Naive thymus-derived CD8-positive, alpha-beta T cell (primary cell): ENCODE data around the gene CCDC85C. TPM values are rescaled to one million over a fixed set of nuclear protein-coding genes. Genes with fewer than 3 reads are reported as not detected.

Source experiments
- ATAC-seq, 2 donors: fragments of 150-1000 bp; cut with Tn5 transposase in 1 of 2; sonication (Bioruptor Pico), chemical (Tn5 transposase) in 1 of 2; 1 replicate in 1 of 2; 2 replicates in 1 of 2; pipeline ENCODE4 v1.10.0; 2021; ENCODE audit warnings: mild to moderate bottlenecking in 2 of 2, moderate library complexity in 2 of 2
- POLR2A ChIA-PET: fragments of 350-600 bp; sonication (Branson Sonifier 250); formaldehyde crosslinking; loops from one replicate; lab custom pipeline; 2021; ENCODE audit warnings: antibody characterized with exemption; lab: Charles Lee
- DNase-seq, 10 donors: peaks; one replicate each; pipeline versions ENCODE4 v3.0.0 to v3.0.0-alpha.2; 2020 to 2022
- H3K27ac Mint-ChIP-seq, 10 donors: one replicate each; pipeline ENCODE4 v1.8.0; 2020 to 2022; ENCODE audit warnings: mild to moderate bottlenecking in 10 of 10, mixed read lengths in 10 of 10, moderate library complexity in 4 of 10, inconsistent platforms in 1 of 10
- H3K27me3 Mint-ChIP-seq, 5 donors: one replicate each; pipeline ENCODE4 v1.8.0; 2021 to 2022; ENCODE audit warnings: mixed read lengths in 5 of 5
- H3K36me3 Mint-ChIP-seq, 3 donors: one replicate each; pipeline ENCODE4 v1.8.0; 2020 to 2022; ENCODE audit warnings: mixed read lengths in 3 of 3, mild to moderate bottlenecking in 2 of 3, inconsistent platforms in 1 of 3
- H3K4me1 Mint-ChIP-seq, 4 donors: one replicate each; pipeline ENCODE4 v1.8.0; 2021 to 2022; ENCODE audit warnings: mixed read lengths in 4 of 4
- H3K4me3 Mint-ChIP-seq, 10 donors: one replicate each; pipeline ENCODE4 v1.8.0; 2020 to 2022; ENCODE audit warnings: mild to moderate bottlenecking in 10 of 10, mixed read lengths in 10 of 10, moderate library complexity in 6 of 10, inconsistent platforms in 1 of 10
- H3K9me3 Mint-ChIP-seq, 9 donors: one replicate each; pipeline ENCODE4 v1.8.0; 2020 to 2022; ENCODE audit warnings: mixed read lengths in 9 of 9, mild to moderate bottlenecking in 3 of 9, inconsistent platforms in 1 of 9, moderate library complexity in 1 of 9
- polyA plus RNA-seq, 3 donors: library from polyadenylated mRNA; unstranded; fragments of 300-500 nt; fragmentation: Illumina TruSeq; gene quantifications; one replicate each; pipeline ENCODE4 v1.2.3, GENCODE V29; 2021
- total RNA-seq, 8 experiments: library from RNA in 2 of 8; stranded (reverse) in 2 of 8; gene quantifications; one replicate each; pipeline ENCODE4 v1.2.3 and lab custom pipeline; 2021 to 2026

CCDC85C gene
- total and polyA plus RNA-seq, 5 experiments from 2014 or later, result 0.67 to 10.1 (median 1.4) TPM

DNA sequence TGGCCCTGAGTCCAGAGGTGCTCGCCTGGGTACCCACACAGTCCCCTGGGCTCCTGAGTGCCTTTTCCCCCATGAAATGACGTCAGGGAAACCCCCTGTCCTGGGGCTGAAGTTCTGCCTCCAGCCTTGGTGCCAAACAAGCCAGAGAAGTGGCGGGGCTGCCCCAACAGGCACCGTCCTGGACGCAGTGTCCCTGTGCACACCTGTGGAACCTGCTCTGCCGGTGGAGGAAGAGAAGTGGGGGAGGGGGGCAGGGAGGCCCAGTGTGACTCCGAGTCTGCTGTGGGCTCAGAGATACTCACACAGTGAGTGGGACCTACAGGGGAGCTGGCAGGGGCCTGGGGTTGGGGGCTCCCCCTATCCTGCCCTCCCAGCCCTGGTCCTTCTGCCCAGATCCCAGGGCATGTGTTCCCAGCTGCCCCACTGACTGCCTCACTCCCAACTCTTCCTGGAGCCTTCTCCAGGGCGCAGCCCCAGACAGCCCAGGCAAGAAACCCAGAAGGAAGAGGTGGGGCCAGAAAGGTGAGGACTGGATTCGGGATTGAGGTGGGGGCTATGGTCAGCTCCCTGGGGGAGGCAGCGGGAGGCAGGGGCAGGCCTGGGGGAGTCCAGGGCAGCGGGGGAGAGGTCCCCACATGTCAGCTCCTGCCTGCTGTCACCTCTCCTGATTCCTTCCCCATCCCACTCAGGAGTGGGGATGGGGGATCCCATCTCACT is 24.7 kb downstream of the CCDC85C start:
- DNase-seq (no peak), ATAC-seq (no peak)
- Mint-ChIP-seq H3K27ac (no peak overlapping the region), H3K4me3 (no peak overlapping the region), H3K36me3 (no peaks in the 10 kb centered on the region), H3K9me3 (no peaks in the 10 kb centered on the region), H3K4me1 (peaks cover 0 to 14% (median 7%) of the 10 kb centered on the region in 4 donors), H3K27me3 (no peaks in the 10 kb centered on the region)
- POLR2A ChIA-PET, result no interaction called here

DNA sequence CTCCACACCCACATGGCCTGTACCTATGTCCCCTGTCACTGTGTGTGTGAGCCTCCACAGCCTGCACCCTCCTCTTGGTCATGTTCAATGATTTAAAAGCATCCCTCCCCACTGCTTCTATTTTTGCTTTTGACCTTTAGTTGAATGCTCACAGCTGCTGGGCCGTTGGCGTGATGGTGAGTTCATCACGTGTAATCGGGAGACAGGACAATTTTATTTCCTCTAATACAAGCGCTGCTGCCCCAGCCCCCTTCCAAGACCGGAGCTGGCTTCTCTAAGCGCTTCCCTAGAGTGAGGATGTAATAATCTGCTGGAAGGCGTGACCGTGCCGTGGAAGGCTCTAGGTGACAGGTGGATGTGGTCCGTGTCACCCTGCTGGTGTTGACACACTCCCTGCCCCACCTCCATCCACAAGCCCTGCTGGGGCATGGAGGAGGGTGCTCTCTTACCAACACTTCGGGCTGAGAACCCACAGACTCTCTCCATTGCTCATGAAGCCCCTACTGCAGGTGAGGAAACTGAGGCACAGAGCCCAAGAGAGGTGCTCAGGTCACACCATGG is 25.4 kb downstream of the CCDC85C start:
- H3K9me3 Mint-ChIP-seq, result no peaks in the 10 kb centered on the region

DNA sequence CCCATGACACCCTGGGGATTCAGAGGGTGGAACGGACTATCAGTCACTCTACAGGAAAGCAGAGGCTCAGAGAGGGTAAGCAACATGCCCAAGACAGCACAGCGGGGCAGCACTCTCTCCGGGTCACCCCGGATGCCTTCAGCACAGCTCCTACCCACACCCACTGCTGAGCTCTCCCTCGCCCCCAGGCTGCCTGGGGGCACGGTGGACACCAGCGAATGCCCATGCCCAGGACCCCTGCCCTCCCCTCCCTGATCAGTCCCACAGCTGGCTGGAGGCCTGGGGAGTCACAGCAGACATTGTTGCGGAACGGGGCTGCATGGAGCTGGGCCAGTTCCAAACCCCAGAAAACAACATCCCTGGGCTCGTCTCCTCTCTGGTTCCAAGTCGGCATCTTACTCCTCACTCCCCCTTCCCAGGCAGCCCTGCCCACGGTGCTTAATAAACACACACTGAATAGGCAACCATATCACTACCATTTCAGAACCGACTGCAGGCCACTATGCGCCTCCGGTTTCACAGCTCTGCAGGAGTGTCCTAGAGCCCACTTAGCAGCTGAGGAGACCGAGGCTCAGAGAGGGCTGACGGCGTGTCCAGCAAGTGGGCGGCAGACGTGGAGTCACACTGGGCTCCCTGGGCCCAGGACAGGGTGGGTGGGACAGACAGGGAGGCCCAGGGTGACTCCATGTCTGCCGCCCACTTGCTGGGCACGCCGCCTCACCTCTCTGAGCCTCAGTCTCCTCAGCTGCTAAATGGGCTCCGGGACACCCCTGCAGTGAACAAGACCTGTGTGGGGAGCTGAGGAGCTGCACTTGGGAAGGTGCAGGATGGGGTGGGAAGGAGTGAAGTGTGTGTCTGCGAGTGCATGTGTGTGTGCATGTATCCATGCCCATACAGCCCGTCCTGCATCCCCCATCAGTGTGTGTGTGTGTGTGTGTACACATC is 27.0 kb downstream of the CCDC85C start:
- POLR2A ChIA-PET, result no interaction called here
- ATAC-seq, result no peak

More for the DNA sequence above, 25.4 kb downstream of the CCDC85C start:
- Mint-ChIP-seq H3K4me1 (peaks cover 0 to 16% (median 7%) of the 10 kb centered on the region in 4 donors), H3K4me3 (no peak overlapping the region), H3K36me3 (no peaks in the 10 kb centered on the region), H3K27ac (peak overlapping the region in 1 of 10 donors; percentile 51), H3K27me3 (no peaks in the 10 kb centered on the region)
- POLR2A ChIA-PET, result no interaction called here
- ATAC-seq (no peak), DNase-seq (no peak)

DNA sequence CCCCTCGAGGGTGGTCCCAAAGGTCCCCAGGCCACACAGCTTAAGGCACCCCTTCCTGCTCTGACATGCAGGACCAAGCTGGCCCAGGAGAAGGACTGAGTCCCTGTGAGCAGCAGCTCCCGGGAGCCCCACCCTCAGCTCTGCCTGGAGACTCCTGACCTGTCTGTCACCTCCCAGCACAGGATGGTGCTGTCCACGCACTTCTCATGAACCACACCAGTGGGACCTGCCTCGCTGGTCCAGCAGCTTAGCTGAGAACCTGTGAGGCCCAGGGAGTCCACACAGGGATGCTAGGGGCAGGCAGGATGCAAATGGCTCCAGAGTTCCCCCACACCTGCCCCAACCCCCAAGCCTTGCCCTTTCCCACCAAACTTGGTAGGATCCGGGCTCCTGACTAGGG is 27.7 kb downstream of the CCDC85C start:
- ATAC-seq (no peak), DNase-seq (no peak)
- Mint-ChIP-seq H3K27ac (peak overlapping the region in 1 of 10 donors; percentile 70), H3K36me3 (no peaks in the 10 kb centered on the region), H3K9me3 (no peaks in the 10 kb centered on the region), H3K4me1 (peaks cover 0 to 20% (median 7%) of the 10 kb centered on the region in 4 donors), H3K27me3 (no peaks in the 10 kb centered on the region), H3K4me3 (no peak overlapping the region)
- POLR2A ChIA-PET, result no interaction called here

More for the DNA sequence above, 27.0 kb downstream of the CCDC85C start:
- Mint-ChIP-seq H3K36me3 (no peaks in the 10 kb centered on the region), H3K9me3 (no peaks in the 10 kb centered on the region), H3K27me3 (no peaks in the 10 kb centered on the region), H3K4me1 (peaks cover 0 to 20% (median 7%) of the 10 kb centered on the region in 4 donors), H3K27ac (no peak overlapping the region), H3K4me3 (no peak overlapping the region)
- no peak for DNase-seq

DNA sequence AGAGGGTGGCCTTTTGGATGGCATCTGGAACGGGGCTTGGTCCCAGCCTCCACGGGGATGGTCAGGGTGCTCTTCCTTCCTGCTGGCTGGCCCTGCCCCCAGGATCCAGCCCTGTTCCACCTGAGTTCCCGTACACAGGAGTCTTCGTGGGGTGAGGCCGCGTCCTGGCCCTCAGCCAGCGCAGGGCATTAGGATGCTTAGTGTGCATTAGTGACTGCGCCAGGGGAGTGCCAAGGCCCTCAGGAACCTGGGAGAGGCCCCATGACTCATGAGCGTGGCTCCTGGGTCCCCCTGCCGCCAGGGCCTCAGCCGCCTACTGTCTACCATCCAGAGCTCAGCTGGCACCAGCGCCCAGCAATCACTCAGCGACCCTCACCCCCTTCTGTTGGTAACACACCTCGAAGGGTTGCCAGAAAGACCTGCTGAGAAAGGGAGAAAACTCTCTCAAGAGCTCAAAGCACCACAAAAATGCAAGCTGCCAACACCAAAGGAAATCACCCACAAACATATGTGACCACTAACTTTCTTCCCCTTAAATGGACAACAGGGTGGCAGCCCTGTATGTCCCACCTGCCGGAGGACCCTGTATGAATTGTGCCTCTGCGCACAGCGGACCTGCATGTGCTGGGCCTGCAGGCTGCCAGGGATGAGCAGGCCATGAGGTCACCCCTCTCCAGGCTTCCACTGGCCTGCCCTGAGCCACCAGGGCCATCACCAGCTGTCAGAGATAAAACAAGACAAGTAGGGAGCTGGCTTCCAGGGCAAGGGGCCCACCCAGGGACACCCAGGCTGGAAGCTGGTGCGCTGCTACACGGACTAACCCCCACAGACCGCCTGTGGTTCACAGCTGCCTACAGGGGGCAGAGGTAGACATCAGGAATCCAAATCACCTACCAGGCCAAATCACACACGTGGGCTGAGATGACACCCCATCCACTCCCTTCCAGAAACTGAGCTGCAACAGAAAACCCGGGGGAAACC is 28.7 kb downstream of the CCDC85C start:
- Mint-ChIP-seq H3K27ac (peak overlapping the region in 2 of 10 donors; percentile 14 to 70), H3K9me3 (no peaks in the 10 kb centered on the region), H3K27me3 (no peaks in the 10 kb centered on the region), H3K4me1 (peaks cover 0 to 18% (median 7%) of the 10 kb centered on the region in 4 donors), H3K4me3 (no peak overlapping the region), H3K36me3 (no peaks in the 10 kb centered on the region)
- POLR2A ChIA-PET, result no interaction called here
- ATAC-seq (no peak), DNase-seq (no peak)

DNA sequence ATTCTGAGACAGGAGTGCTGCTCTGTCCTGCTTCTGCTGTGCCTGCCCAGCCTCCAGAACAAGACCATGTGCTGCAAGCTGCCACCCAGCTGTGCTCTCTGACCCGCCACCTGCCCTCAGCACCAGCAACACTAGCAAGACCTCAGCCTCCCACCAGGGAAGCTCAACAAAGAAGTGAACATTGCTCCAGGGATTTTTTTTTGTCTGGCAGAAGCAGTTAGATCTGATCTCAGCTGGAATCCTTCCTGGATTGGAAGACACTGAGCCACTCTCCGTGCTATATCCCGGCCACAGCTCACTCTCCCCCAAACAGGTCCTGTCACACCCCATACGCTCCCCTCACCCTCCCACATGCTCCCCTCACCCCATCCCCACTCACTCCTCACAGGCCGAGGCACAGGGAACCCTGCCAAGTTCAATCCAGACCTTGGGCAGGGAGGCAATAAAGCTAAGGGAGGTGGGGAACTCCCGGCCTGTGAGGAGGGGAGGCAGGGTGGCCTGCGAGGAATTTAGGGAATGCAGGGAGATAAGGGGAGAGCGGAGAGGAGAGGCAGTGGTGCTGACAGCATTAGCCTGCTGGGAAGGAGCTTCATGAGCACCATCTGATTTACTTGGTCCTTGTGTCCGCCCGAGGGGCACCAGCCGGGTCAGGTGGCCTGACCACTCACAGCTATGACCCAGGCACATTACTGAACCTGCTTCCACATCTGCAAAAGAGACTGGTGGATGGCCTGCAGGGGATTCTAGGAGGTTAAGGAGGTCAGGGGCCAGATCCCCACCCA is 29.7 kb downstream of the CCDC85C start:
- H3K27ac Mint-ChIP-seq, result peak overlapping the region in 3 of 10 donors; percentile 5 to 43 (median 35)
- no peaks in the 10 kb centered on the region for H3K36me3 Mint-ChIP-seq
- DNase-seq (no peak), ATAC-seq (no peak)
- POLR2A ChIA-PET, result no interaction called here
- no peaks in the 10 kb centered on the region for H3K27me3 Mint-ChIP-seq
- no peaks in the 10 kb centered on the region for H3K9me3 Mint-ChIP-seq
- no peak overlapping the region for H3K4me3 Mint-ChIP-seq
- H3K4me1 Mint-ChIP-seq, result peaks cover 0 to 19% (median 11%) of the 10 kb centered on the region in 4 donors

DNA sequence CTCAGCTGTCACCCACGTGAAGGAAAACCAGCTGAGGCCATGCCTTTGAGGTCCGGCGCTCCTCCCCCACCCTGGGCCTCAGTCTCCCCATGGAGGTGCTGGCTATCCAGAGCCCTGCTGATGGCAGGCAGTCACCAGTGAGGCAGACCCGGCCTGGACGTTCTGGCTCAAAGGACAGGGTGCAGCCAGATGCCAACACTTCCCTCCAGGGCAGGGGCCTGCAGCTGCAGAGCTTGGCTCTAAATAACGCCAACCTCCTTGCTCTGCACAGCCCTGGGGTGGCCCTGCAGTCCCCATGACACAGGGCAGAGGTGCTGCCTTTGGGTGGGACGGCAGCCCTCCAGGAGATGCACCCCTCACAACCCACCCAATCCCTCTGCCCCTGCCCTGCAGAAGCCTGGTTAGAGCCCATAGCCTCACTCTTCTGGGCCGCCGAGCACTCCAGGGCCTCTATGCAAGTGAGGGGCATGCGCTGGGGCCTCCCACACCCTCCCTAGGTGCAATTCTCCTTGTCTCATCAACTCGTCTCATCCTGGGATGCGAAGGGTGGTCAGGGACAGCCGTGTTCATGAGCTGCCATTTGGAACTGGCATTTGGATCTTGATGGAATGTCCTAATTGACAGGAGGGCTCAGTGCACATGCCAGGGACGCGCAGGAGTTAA is 30.4 kb downstream of the CCDC85C start:
- Mint-ChIP-seq H3K9me3 (no peaks in the 10 kb centered on the region), H3K27me3 (no peaks in the 10 kb centered on the region), H3K4me1 (peaks cover 0 to 19% (median 11%) of the 10 kb centered on the region in 4 donors), H3K27ac (peak overlapping the region in 2 of 10 donors; percentile 43 to 74), H3K4me3 (no peak overlapping the region), H3K36me3 (no peaks in the 10 kb centered on the region)
- POLR2A ChIA-PET, result no interaction called here
- ATAC-seq, result no peak
- DNase-seq, result no peak

DNA sequence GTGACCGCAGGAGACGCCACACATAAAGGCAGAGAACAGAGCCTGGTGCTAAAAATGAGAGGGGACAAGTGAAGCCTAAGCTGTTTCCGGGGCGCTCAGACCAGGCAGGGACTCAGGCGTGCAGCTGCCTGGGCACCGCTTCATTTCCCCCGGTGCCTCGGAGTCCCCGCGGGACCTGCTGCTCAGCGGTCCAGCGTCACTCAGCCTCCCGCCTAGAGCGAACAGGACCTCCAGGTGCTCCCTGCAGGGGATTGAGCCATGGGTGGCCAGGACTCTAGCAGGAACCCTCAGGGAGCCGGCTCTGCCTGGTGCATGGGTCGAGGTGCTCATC is 31.0 kb downstream of the CCDC85C start:
- Mint-ChIP-seq H3K27ac (no peak overlapping the region), H3K36me3 (no peaks in the 10 kb centered on the region), H3K9me3 (no peaks in the 10 kb centered on the region), H3K4me3 (no peak overlapping the region), H3K4me1 (peaks cover 0 to 13% (median 8%) of the 10 kb centered on the region in 4 donors), H3K27me3 (no peaks in the 10 kb centered on the region)
- DNase-seq (no peak), ATAC-seq (no peak)
- POLR2A ChIA-PET, result no interaction called here

DNA sequence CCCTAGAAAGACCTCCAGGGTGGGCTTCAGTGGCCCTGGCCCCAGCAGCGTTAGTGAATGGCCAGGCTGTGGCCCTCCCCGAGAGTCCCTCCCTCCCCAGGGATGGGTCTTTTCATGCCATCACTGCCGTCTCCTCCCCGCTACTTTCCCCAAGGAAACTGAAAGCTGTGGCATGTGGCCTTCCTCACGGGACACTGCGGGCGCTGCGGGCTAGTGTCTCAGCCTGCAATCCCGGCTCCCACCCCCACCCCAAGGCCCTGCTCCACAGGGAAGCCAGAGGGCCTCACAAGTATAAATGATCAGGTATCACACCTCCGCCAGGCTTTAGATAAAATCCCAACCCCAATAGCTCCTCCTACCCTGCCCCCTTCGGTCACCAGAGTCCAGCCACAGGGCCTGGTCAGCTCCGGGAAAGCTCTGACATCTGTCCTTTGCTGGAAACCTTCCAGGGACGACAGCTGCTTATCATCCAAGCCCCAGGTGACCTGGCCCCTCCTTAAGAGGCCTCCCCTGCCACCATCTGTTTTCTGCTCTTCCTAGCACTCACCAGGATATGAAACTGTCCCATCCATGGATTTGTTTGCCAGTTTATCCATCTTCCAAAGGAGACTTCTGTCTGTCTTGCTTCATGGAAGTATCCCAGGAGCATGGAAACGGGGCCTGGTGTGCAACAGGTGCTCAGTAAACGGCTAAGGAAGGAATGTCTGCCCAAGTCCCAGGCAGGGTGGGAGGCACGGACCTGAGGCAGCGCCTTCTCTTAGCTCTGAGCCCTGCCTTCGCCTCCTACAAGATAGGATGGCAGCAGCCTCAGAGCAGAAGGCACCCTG is 31.6 kb downstream of the CCDC85C start:
- POLR2A ChIA-PET, result interaction anchor here (0.6 kb wide), 1 partner anchor 32 kb away, joined by 3 read pairs; no protein-coding TSS in a partner anchor
- Mint-ChIP-seq H3K27me3 (no peaks in the 10 kb centered on the region), H3K36me3 (no peaks in the 10 kb centered on the region), H3K4me3 (no peak overlapping the region), H3K9me3 (no peaks in the 10 kb centered on the region), H3K4me1 (peaks cover 0 to 9% (median 6%) of the 10 kb centered on the region in 4 donors), H3K27ac (no peak overlapping the region)
- DNase-seq (no peak), ATAC-seq (no peak)

DNA sequence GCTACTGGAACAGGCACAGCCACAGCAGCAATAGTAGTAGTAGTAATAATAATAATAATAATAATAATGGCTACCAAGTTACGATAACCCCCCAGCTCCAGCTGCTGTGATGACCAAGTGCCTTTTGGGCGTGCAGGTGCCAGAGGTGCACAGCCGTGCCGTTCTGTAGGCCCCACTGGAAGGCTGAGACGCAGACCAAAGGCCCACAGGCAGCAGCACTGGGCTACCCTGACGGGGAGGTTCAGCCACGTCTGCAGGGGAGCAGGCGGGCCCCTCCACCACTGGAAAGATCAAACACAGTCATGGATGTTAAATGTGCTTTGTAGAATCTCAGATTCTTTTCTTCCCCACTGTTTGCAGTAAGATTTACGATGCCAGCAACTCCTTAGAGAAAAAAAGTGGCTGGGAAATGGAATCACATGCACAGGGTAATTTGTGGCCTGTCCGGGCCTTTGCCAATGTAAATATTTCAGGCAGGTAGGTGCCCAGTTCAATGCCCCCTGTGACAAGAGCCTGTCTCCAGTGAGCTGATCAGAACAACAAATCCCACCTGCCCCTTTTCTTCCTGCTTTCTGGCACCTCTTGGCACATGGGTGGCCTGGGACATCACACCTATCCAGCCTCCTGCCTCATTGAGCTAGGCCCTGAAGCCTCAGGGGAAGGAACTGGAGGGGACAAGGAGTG is 32.6 kb downstream of the CCDC85C start:
- H3K4me3 Mint-ChIP-seq, result no peak overlapping the region
- H3K4me1 Mint-ChIP-seq, result peaks cover 0 to 11% (median 6%) of the 10 kb centered on the region in 4 donors
- H3K36me3 Mint-ChIP-seq, result no peaks in the 10 kb centered on the region
- no peaks in the 10 kb centered on the region for H3K27me3 Mint-ChIP-seq
- DNase-seq (no peak), ATAC-seq (no peak)
- H3K27ac Mint-ChIP-seq, result no peak overlapping the region
- H3K9me3 Mint-ChIP-seq, result no peaks in the 10 kb centered on the region
- POLR2A ChIA-PET, result interaction anchor here (0.6 to 0.7 kb wide), 2 partner anchors 33 to 165 kb away, joined by 3 read pairs; no protein-coding TSS in a partner anchor
